ENCODE measurements around the gene GOLGA1. TPM values are rescaled to one million over a fixed set of nuclear protein-coding genes. Genes with fewer than 3 reads are reported as not detected.

Gene GOLGA1, protein sequence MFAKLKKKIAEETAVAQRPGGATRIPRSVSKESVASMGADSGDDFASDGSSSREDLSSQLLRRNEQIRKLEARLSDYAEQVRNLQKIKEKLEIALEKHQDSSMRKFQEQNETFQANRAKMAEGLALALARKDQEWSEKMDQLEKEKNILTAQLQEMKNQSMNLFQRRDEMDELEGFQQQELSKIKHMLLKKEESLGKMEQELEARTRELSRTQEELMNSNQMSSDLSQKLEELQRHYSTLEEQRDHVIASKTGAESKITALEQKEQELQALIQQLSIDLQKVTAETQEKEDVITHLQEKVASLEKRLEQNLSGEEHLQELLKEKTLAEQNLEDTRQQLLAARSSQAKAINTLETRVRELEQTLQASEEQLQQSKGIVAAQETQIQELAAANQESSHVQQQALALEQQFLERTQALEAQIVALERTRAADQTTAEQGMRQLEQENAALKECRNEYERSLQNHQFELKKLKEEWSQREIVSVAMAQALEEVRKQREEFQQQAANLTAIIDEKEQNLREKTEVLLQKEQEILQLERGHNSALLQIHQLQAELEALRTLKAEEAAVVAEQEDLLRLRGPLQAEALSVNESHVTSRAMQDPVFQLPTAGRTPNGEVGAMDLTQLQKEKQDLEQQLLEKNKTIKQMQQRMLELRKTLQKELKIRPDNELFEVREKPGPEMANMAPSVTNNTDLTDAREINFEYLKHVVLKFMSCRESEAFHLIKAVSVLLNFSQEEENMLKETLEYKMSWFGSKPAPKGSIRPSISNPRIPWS
- total RNA-seq: 12.7 and 16.0 TPM in 2 replicates

DNA sequence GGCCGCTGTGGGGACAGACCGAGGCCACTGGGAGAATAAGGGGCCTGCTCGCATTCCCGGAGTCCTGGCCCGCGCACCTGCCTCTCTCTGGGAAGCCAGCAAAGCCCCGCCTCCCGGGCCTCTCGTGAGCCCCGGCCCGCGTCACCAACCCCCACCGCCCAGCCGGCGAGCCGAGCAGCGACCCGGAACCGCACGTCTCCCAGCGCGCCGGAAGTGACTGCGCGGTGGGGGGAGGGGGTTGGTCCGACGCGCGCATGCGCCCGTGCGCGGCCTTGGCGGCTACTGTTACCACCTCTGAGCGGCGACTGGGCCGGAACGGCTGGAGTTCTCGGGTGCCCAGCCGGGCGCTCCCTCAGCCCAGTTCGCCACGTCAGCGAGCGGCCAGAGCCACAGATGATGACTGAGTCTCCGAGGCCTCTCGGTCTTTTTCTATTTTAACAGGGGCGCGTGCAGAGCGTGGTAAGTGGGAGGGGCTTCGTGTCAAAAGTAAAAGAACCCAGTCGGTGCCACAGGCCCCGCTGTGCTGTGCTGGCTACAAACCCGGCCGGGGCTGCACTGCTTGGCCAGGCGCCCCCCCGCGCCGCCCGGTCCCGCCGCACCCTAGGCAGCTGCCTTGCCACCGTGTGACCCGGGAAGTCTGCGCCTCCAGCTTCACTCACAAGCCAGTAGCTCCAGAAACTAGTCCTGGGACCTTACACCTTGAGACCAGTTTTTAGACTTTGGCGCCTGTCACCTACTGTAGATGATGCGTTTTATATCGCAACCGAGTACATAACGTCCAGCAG is at the start of gene GOLGA1:
Gene GOLGA1 (minus strand): TSS at position 190 of the 785 bp plus-strand sequence. CDS start 2,372 bp downstream, outside the sequence.

DNA sequence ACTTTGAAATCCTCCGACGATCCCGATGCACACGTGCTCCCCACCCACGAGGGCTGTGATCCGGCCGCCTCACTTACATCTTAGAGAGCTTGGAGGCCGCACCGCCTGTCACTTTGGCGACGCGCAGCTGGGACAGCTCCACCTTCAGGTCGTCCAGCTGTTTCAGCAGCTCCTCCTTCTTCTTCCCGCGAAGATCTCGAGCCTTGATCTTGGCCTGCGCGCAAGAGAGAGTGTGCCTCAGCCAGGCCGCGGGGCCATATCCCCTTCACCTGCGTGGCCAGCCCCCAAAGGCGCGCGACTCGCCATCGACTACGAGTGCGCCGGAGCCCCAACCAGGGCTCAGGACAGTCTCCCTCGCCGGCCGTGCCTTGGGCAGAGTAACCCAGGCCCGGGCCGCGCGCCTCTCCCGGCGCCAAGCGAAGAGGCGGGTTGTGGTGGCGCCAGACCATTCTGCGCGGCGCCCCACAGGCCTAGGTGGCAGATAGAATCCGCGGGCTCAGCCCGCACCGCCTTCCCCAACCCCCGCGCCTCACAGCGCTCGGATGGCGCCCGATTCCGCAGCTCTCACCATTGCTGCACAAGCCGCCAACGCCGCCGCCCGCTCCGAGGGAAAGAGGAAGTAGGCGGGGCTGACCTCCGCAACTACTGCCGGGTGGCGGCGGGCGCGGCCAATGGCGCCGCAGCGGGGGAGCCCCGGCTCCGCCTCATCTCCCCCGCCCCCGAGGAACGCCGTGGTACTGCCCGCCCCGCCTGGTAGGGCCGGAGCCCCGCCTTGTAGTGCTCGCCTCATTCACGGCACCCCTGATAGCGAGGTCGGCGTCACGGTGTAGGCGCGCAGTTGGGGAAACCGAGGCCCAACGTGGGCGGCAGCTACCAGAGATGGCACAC is 79.3 kb downstream of the GOLGA1 start, which contains the start of the genes ARPC5L and RPL35:
Gene ARPC5L (plus strand): TSS at position 789 of the 888 bp plus-strand sequence. CDS start 7,161 bp downstream, outside the sequence.
Gene RPL35 (minus strand): TSS at position 616 of the 888 bp plus-strand sequence. CDS start 45 bp downstream, at position 571.

DNA sequence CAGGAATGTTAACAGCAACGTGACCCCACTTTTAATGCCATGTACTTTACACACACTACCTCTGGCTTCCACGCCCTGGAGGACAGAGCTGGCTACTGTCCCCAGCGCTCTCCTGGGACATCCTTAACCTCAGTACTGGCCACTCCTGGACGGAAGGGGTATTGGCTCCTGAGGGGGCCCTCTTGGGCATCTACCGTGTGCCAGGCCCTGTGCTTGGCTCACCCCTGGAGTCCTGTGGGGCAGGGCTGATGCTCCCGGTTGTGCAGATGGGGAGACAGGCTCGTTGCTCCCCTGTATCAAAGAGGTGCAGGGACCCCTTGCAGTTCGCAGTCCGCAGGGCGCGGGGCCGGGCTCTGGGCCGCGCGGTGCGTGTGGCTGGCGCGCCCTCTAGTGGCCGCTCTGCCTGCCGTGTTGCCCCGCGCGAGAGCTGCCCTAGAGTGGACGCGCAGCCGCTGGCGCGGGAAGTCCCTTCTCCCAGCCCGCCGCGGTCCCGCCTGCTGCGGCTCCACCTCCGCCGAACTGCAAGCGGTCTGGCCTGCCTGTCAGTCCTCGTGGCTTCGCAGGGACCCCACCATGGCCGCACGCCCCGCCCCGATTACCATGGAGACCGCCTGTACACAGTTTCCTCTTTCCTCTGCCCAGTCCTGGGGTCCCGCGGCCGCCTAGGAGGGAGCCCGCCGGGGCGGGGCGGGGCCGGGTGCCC is 87.9 kb downstream of the GOLGA1 start, which contains the start of gene WDR38:
Gene WDR38 (plus strand): TSS at position 632 of the 703 bp plus-strand sequence. CDS start 72 bp downstream, outside the sequence.

Small RNAs within 50 kb of the gene (small RNA-seq; reads per million reads assigned to genes)
- gene RNU4-82P (ENCODE audit: low replicate concordance): not detected

Other genes with a start within 250 kb of the GOLGA1 start
- 0.66 and 0.72 TPM in 2 replicates for gene NR6A1, start 169.8 kb downstream of the GOLGA1 start, total RNA-seq
- 11.5 and 23.2 TPM in 2 replicates for gene OLFML2A, start 163.9 kb downstream of the GOLGA1 start, total RNA-seq
- gene WDR38, start 87.6 kb downstream of the GOLGA1 start, total RNA-seq: not detected in 2 replicates
- 1,502 and 1,592 TPM in 2 replicates for gene RPL35, start 79.1 kb downstream of the GOLGA1 start, total RNA-seq
- 16.2 and 18.5 TPM in 2 replicates for gene ARPC5L, start 79.0 kb downstream of the GOLGA1 start, total RNA-seq
- 4.6 and 6.2 TPM in 2 replicates for gene SCAI, start 202.4 kb upstream of the GOLGA1 start, total RNA-seq
- 23.6 and 29.6 TPM in 2 replicates for gene PPP6C, start 248.7 kb upstream of the GOLGA1 start, total RNA-seq